ENCODE results near the gene RNF220.

DNA sequence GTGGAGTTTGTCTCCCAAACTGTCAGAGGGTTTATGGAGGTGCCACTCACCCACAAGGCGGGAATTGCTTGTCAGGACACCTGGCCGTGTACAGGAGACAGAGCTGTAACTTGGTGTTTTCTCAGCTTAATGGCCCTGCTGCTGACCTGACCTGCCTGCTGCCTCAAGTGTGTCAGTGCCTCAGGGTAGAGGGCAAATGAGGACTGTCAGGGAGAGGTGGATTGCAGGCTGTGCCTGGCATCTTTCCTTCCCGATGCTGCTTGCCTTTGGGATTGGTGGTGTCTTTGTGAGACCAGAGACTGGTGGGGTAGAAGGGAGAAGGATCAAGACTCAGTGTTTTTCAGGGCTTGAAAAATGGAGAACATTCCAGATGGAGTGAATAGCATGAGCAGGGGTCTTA, 237.9 kb downstream of the RNF220 start:
- TF ChIP-seq ZFP30 (CRISPR knock-in tag; IDR thresholded peaks at IDR 0.05) = no peak
- TF ChIP-seq RARB (CRISPR knock-in tag; IDR thresholded peaks at IDR 0.05) = no peak
- TF ChIP-seq, protein P1, sequence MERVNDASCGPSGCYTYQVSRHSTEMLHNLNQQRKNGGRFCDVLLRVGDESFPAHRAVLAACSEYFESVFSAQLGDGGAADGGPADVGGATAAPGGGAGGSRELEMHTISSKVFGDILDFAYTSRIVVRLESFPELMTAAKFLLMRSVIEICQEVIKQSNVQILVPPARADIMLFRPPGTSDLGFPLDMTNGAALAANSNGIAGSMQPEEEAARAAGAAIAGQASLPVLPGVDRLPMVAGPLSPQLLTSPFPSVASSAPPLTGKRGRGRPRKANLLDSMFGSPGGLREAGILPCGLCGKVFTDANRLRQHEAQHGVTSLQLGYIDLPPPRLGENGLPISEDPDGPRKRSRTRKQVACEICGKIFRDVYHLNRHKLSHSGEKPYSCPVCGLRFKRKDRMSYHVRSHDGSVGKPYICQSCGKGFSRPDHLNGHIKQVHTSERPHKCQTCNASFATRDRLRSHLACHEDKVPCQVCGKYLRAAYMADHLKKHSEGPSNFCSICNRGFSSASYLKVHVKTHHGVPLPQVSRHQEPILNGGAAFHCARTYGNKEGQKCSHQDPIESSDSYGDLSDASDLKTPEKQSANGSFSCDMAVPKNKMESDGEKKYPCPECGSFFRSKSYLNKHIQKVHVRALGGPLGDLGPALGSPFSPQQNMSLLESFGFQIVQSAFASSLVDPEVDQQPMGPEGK (CRISPR knock-in tag; IDR thresholded peaks at IDR 0.05; ENCODE audit: borderline replicate concordance) = no peak
- TF ChIP-seq, protein P2, sequence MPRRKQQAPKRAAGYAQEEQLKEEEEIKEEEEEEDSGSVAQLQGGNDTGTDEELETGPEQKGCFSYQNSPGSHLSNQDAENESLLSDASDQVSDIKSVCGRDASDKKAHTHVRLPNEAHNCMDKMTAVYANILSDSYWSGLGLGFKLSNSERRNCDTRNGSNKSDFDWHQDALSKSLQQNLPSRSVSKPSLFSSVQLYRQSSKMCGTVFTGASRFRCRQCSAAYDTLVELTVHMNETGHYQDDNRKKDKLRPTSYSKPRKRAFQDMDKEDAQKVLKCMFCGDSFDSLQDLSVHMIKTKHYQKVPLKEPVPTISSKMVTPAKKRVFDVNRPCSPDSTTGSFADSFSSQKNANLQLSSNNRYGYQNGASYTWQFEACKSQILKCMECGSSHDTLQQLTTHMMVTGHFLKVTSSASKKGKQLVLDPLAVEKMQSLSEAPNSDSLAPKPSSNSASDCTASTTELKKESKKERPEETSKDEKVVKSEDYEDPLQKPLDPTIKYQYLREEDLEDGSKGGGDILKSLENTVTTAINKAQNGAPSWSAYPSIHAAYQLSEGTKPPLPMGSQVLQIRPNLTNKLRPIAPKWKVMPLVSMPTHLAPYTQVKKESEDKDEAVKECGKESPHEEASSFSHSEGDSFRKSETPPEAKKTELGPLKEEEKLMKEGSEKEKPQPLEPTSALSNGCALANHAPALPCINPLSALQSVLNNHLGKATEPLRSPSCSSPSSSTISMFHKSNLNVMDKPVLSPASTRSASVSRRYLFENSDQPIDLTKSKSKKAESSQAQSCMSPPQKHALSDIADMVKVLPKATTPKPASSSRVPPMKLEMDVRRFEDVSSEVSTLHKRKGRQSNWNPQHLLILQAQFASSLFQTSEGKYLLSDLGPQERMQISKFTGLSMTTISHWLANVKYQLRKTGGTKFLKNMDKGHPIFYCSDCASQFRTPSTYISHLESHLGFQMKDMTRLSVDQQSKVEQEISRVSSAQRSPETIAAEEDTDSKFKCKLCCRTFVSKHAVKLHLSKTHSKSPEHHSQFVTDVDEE (CRISPR knock-in tag; IDR thresholded peaks at IDR 0.05) = no peak
- no peak for TF ChIP-seq TCF4 (CRISPR knock-in tag; IDR thresholded peaks at IDR 0.05; ENCODE audit: borderline replicate concordance)
- TF ChIP-seq ISL1 (CRISPR knock-in tag; IDR thresholded peaks at IDR 0.05) = no peak
- TF ChIP-seq SNAI2 (CRISPR knock-in tag; IDR thresholded peaks at IDR 0.05) = no peak
- TF ChIP-seq GLIS3 (CRISPR knock-in tag; IDR thresholded peaks at IDR 0.05) = no peak

Data from SK-N-SH treated with all-trans-retinoic acid at 6 μM for 48 hours (cell line).